Sigmoid colon (tissue), 7 donors: Measurements from ENCODE around the gene ANKRD27. TPM values are rescaled to one million over a fixed set of nuclear protein-coding genes. Genes with fewer than 3 reads are reported as not detected.
"Not testable (repeated sequence)": the region's sequence is repeated elsewhere in the genome, so short reads cannot be mapped to it uniquely, and the experiment has no call there.

Source experiments
- DNase-seq: peaks from one replicate; pipeline ENCODE4 v3.0.0-alpha.2; 2019
- H3K27ac ChIP-seq, 4 donors: fragments of 200-600 bp; sonication (generic); one replicate each; pipeline ENCODE4 v1.5.1; 2016 to 2019; ENCODE audit warnings: mild to moderate bottlenecking in 1 of 4
- H3K27me3 ChIP-seq, 3 donors: fragments of 200-600 bp; sonication (generic); one replicate each; pipeline ENCODE4 v1.5.1; 2019; ENCODE audit warnings: mild to moderate bottlenecking in 1 of 3
- H3K36me3 ChIP-seq, 4 donors: fragments of 200-600 bp; sonication (generic); one replicate each; pipeline ENCODE4 v1.5.1; 2016 to 2019
- H3K4me1 ChIP-seq, 4 donors: fragments of 200-600 bp; sonication (generic); one replicate each; pipeline ENCODE4 v1.5.1; 2017 to 2019
- H3K4me3 ChIP-seq, 4 donors: fragments of 200-600 bp; sonication (generic); one replicate each; pipeline ENCODE4 v1.5.1; 2017 to 2019; ENCODE audit warnings: mild to moderate bottlenecking in 2 of 4, moderate library complexity in 1 of 4
- H3K9me3 ChIP-seq, 4 donors: fragments of 200-600 bp in 3 of 4; sonication (generic) in 3 of 4; one replicate each; pipeline versions ENCODE4 v1.5.1 to v1.6.1; 2013 to 2019
- EP300 ChIP-seq, 4 donors: sonication (generic); formaldehyde crosslinking; IDR thresholded peaks; one replicate each; pipeline ENCODE4 v1.6.1; 2017; ENCODE audit warnings: antibody characterized with exemption in 4 of 4
- POLR2A ChIP-seq, 2 donors: fragments of 450-650 bp; IDR thresholded peaks; one replicate each; pipeline ENCODE4 v1.6.1; 2016; ENCODE audit warnings: antibody characterized with exemption in 2 of 2, mild to moderate bottlenecking in 2 of 2, moderate library complexity in 2 of 2
- POLR2AphosphoS5 ChIP-seq, 4 donors: sonication (generic); formaldehyde crosslinking; IDR thresholded peaks; one replicate each; pipeline ENCODE4 v1.6.1; 2017; ENCODE audit warnings: antibody characterized with exemption in 4 of 4
- WGBS, 2 donors: extraction: QIAGEN DNeasy Blood & Tissue Kit; methylation state at CpG; one replicate each; pipeline ENCODE4 v1.1.7; 2013; 5-methylcytosine and 5-hydroxymethylcytosine counted together
- intact Hi-C: fragments of 100-400 bp; cut with DNase I; formaldehyde crosslinking; loops from one replicate; pipeline ENCODE4 v1.15.1; 2023
- polyA plus RNA-seq, 3 donors: library from polyadenylated mRNA; stranded (reverse); fragments of 200-250 nt; gene quantifications; one replicate each; pipeline ENCODE4 v1.2.3, GENCODE V29; 2013
- total RNA-seq, 4 donors: library from RNA; depleted of rRNA; stranded (reverse); fragments of >200 nt; gene quantifications; one replicate each; pipeline ENCODE4 v1.1.0, GENCODE V29; 2016
- TF ChIP-seq, protein P1 (sequence below), 4 experiments: fragments of 450-650 bp in 3 of 4; fragments of 200-600 bp in 1 of 4; IDR thresholded peaks; one replicate each; pipeline ENCODE4 v1.5.1; 2016 to 2019; ENCODE audit warnings: antibody characterized with exemption in 4 of 4, mild to moderate bottlenecking in 3 of 4, moderate library complexity in 2 of 4
- donor health status: healthy with polysubstance abuse.
- donor health status: Bipolar disorder and iron deficiency.
- donor health status: healthy.

Gene ANKRD27
- total and polyA plus RNA-seq, 7 donors: 13.8 to 48.5 (median 34.1) TPM

DNA sequence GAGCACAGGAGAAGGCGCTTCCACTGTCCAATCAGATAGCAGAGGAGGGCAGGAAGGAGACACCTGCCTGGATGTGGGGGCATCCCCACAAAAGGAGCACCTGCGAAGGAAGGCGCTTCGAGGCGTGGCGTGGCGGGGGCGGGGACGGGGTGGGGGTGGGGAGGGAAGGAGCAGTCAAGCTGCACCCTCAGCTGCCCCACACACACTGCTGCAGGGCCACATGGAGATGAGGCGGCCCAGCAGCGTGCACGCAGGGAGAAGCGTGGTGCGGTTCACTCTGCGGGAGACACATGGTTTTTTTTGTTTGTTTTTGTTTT is 21.4 kb downstream of the ANKRD27 start:
- no peak overlapping the region for H3K27ac ChIP-seq
- no peak overlapping the region for H3K4me3 ChIP-seq
- intact Hi-C loops: no loop called here
- TF ChIP-seq POLR2A (IDR thresholded peaks at IDR 0.05) (no peak), EP300 (IDR thresholded peaks at IDR 0.05) (no peak), POLR2AphosphoS5 (IDR thresholded peaks at IDR 0.05) (no peak)
- TF ChIP-seq, protein P1, sequence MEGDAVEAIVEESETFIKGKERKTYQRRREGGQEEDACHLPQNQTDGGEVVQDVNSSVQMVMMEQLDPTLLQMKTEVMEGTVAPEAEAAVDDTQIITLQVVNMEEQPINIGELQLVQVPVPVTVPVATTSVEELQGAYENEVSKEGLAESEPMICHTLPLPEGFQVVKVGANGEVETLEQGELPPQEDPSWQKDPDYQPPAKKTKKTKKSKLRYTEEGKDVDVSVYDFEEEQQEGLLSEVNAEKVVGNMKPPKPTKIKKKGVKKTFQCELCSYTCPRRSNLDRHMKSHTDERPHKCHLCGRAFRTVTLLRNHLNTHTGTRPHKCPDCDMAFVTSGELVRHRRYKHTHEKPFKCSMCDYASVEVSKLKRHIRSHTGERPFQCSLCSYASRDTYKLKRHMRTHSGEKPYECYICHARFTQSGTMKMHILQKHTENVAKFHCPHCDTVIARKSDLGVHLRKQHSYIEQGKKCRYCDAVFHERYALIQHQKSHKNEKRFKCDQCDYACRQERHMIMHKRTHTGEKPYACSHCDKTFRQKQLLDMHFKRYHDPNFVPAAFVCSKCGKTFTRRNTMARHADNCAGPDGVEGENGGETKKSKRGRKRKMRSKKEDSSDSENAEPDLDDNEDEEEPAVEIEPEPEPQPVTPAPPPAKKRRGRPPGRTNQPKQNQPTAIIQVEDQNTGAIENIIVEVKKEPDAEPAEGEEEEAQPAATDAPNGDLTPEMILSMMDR (IDR thresholded peaks at IDR 0.05): no peak
- H3K4me1 ChIP-seq: peaks cover 0 to 20% (median 19%) of the 10 kb centered on the region in 4 donors
- DNase-seq: no peak
- 20 to 69% methylated on average over 15 of the region's 15 CpGs for WGBS, 2 donors
- H3K27me3 ChIP-seq: no peaks in the 10 kb centered on the region
- H3K9me3 ChIP-seq: no peaks in the 10 kb centered on the region
- peaks cover 9 to 55% (median 22%) of the 10 kb centered on the region in 4 donors for H3K36me3 ChIP-seq

DNA sequence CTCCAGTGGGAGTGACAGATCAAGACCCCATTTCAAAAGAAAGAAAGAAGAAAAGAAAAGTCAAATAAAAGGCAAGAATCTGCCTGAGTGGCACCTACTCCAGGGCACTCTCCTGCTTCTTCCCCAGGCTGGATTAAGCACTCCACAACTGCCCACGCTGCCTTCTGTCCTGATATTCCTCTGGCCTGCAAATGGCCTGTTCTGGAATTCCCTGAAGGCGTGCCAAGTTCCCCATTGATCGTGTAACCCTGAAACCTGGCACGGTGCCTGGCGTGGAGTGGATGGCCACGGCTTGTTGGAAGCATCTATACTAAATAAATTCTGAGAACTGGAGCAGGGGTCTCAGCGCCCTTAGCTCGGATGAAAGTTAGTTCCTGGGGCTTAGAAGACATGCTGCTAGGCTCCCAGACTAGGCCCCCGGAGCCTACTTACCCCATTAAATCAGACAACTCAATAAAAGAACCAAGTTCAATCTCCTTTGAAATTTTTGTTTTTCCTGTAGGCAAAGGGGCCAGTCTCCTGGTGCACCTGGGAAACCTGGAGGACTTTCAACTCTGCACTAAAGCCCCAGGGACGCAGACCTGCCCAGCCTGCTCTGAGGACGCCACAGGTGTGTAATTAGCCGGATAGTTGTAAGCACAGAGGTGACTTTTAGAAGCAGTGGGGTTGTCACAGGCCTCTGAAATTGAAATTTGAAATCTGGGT is 21.9 kb downstream of the ANKRD27 start:
- Histone ChIP-seq H3K4me1 (peaks cover 0 to 20% (median 19%) of the 10 kb centered on the region in 4 donors), H3K36me3 (peaks cover 10 to 55% (median 22%) of the 10 kb centered on the region in 4 donors), H3K9me3 (no peaks in the 10 kb centered on the region), H3K27me3 (no peaks in the 10 kb centered on the region), H3K4me3 (no peak overlapping the region), H3K27ac (peak overlapping the region in 2 of 4 donors; percentile 45 to 49)
- peak in 1 of 4 donors; percentile 17 for TF ChIP-seq POLR2AphosphoS5 (IDR thresholded peaks at IDR 0.05)
- no peak for TF ChIP-seq POLR2A (IDR thresholded peaks at IDR 0.05)
- peak; percentile 85 for DNase-seq
- intact Hi-C loops: no loop called here
- WGBS, 2 donors: 13 to 54% methylated on average over 12 of the region's 12 CpGs

DNA sequence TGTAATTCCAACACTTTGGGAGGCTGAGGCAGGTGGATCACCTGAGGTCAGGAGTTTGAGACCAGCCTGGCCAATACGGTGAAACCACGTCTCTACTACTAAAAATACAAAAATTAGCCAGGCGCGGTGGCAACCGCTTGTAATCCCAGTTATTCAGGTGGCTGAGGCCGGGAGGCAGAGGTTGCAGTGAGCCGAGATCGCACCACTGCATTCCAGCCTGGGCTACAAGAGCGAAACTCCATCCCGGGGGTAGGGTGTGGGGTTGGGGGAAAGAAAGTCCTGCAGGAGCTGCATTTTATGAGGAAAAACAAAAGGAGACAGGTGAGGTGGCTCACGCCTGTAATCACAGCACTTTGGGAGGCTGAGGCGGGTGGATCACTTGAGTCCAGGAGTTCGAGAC is 22.6 kb downstream of the ANKRD27 start:
- Histone ChIP-seq H3K27ac (peak overlapping the region in 3 of 4 donors; percentile 24 to 49 (median 45)), H3K36me3 (peaks cover 17 to 56% (median 27%) of the 10 kb centered on the region in 4 donors), H3K4me1 (peaks cover 0 to 20% (median 19%) of the 10 kb centered on the region in 4 donors)
- intact Hi-C loops, H3K4me3 ChIP-seq, H3K9me3 ChIP-seq, H3K27me3 ChIP-seq, DNase-seq: not testable (repeated sequence)
- 89 to 96% methylated on average over 13 of the region's 13 CpGs for WGBS, 2 donors

DNA sequence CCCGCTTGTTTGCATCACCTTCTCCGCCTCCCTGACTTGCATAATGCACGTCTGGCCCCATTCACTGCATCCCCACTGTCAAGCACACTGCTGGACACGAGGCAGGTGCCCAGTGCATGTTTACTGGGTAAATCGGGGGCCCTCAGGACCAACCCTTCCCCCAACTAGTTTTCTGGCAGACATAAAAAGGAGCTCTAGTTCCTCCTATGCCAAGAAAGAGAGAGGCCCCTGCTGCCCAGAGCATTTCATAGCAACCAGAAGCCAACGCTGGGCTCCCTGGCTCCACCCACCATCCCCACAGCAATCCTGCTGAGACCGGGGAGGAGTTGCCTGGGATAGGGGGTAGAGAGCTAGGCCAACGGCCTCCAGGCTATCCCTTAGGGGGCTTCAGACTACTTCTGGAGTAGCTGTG is 23.2 kb downstream of the ANKRD27 start:
- Histone ChIP-seq H3K27me3 (no peaks in the 10 kb centered on the region), H3K9me3 (no peaks in the 10 kb centered on the region), H3K27ac (peak overlapping the region in 3 of 4 donors; percentile 24 to 49 (median 45)), H3K36me3 (peaks cover 19 to 56% (median 31%) of the 10 kb centered on the region in 4 donors), H3K4me1 (peaks cover 0 to 20% (median 19%) of the 10 kb centered on the region in 4 donors), H3K4me3 (no peak overlapping the region)
- intact Hi-C loops: no loop called here
- TF ChIP-seq POLR2AphosphoS5 (IDR thresholded peaks at IDR 0.05): peak in 1 of 4 donors; percentile 26
- TF ChIP-seq, protein P1 (IDR thresholded peaks at IDR 0.05): no peak
- DNase-seq: peak; percentile 66
- WGBS, 2 donors: 38 to 60% methylated on average over 8 of the region's 8 CpGs

DNA sequence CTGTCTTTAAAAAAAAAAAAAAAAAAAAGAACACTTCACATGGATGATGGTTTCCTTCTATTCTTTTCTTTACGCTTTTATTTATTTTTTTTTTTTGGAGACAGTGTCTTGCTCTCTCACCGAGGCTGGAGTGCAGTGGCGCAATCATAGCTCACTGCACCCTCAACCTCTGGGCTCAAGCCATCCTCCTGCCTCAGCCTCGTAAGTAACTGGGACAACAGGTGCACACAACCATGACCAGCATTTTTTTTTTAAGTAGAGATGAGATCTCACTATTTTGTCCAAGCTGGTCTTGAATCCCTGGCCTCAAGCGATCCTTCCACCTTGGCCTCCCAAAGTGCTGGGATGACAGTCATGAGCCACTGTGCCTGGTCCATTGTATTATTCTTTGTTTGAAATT is 24.3 kb downstream of the ANKRD27 start:
- Histone ChIP-seq H3K27ac (no peak overlapping the region), H3K27me3 (no peaks in the 10 kb centered on the region), H3K4me1 (peaks cover 0 to 20% (median 19%) of the 10 kb centered on the region in 4 donors), H3K9me3 (no peaks in the 10 kb centered on the region), H3K4me3 (no peak overlapping the region), H3K36me3 (peaks cover 20 to 59% (median 35%) of the 10 kb centered on the region in 4 donors)
- intact Hi-C loops: no loop called here
- WGBS, 2 donors: 96% methylated on average over 5 of the region's 5 CpGs
- no peak for DNase-seq
- TF ChIP-seq POLR2A (IDR thresholded peaks at IDR 0.05) (no peak), EP300 (IDR thresholded peaks at IDR 0.05) (no peak), POLR2AphosphoS5 (IDR thresholded peaks at IDR 0.05) (no peak)
- TF ChIP-seq, protein P1 (IDR thresholded peaks at IDR 0.05): no peak
